Esophagus muscularis mucosa (tissue), 4 donors: ENCODE results near the gene ACACA. TPM values are rescaled to one million over a fixed set of nuclear protein-coding genes. Genes with fewer than 3 reads are reported as not detected.

ENCODE experiments used
- DNase-seq: peaks from one replicate; pipeline ENCODE4 v3.0.0-alpha.2; 2017; ENCODE audit errors: extremely low spot score
- H3K27ac ChIP-seq, 4 donors: fragments of 200-600 bp; sonication (generic); replicated peaks in 1 of 4; 1 replicate in 3 of 4; 2 replicates in 1 of 4; pipeline ENCODE4 v1.5.1; 2016 to 2019; ENCODE audit warnings: mild to moderate bottlenecking in 1 of 4
- H3K27me3 ChIP-seq, 4 donors: fragments of 200-600 bp; sonication (generic); one replicate each; pipeline versions ENCODE4 v1.5.1 to v1.6.0; 2016 to 2019
- H3K36me3 ChIP-seq, 4 donors: fragments of 200-600 bp; sonication (generic); one replicate each; pipeline ENCODE4 v1.5.1; 2016 to 2019
- H3K4me1 ChIP-seq, 4 donors: fragments of 200-600 bp; sonication (generic); one replicate each; pipeline ENCODE4 v1.5.1; 2016 to 2019
- H3K4me3 ChIP-seq, 4 donors: fragments of 200-600 bp; sonication (generic); 1 replicate in 2 of 4; 2 replicates in 2 of 4; pipeline ENCODE4 v1.5.1; 2016 to 2019; ENCODE audit warnings: mild to moderate bottlenecking in 4 of 4, moderate library complexity in 1 of 4
- H3K9me3 ChIP-seq, 4 donors: fragments of 200-600 bp; sonication (generic); 1 replicate in 3 of 4; 2 replicates in 1 of 4; pipeline ENCODE4 v1.5.1; 2016 to 2019
- CTCF ChIP-seq, 3 experiments: fragments of 200-600 bp in 2 of 3; fragments of 450-650 bp in 1 of 3; sonication (generic) in 2 of 3; IDR thresholded peaks; one replicate each; pipeline ENCODE4 v1.5.1; 2017 to 2019; ENCODE audit warnings: antibody characterized with exemption in 3 of 3, mild to moderate bottlenecking in 2 of 3, moderate library complexity in 1 of 3
- EP300 ChIP-seq: sonication (generic); formaldehyde crosslinking; IDR thresholded peaks from one replicate; pipeline ENCODE4 v1.6.1; 2017; ENCODE audit warnings: antibody characterized with exemption
- POLR2A ChIP-seq: fragments of 450-650 bp; IDR thresholded peaks from one replicate; pipeline ENCODE4 v1.6.1; 2017; ENCODE audit warnings: antibody characterized with exemption, moderate library complexity, mild to moderate bottlenecking, low read depth
- POLR2AphosphoS5 ChIP-seq, 2 donors: sonication (generic); formaldehyde crosslinking; IDR thresholded peaks; one replicate each; pipeline ENCODE4 v1.6.1; 2017; ENCODE audit warnings: antibody characterized with exemption in 2 of 2
- WGBS: methylation state at CpG from one replicate; pipeline ENCODE4 v1.1.5; 2018; 5-methylcytosine and 5-hydroxymethylcytosine counted together
- intact Hi-C: fragments of 100-400 bp; cut with DNase I; formaldehyde crosslinking; loops from one replicate; pipeline ENCODE4 v1.15.1; 2023
- total RNA-seq, 4 donors: library from RNA; depleted of rRNA; stranded (reverse); fragments of >200 nt; gene quantifications; one replicate each; pipeline versions ENCODE4 v1.1.0 to v1.2.1, GENCODE V29; 2016

The ACACA gene
- total RNA-seq, 4 donors from 2014 or later: 34.0 to 58.0 (median 50.5) TPM

GRCh38 chr17:37088913-37089312, 317.7 kb downstream of the ACACA start:
- Histone ChIP-seq H3K9me3 (no peaks in the 10 kb centered on the region), H3K27ac (no peak overlapping the region), H3K36me3 (peaks cover 20 to 66% (median 40%) of the 10 kb centered on the region in 4 donors), H3K27me3 (no peaks in the 10 kb centered on the region), H3K4me1 (peaks cover 0 to 23% (median 18%) of the 10 kb centered on the region in 4 donors), H3K4me3 (no peak overlapping the region)
- intact Hi-C loops: no loop called here
- no peak for TF ChIP-seq POLR2A
- TF ChIP-seq POLR2AphosphoS5 (IDR thresholded peaks at IDR 0.05): no peak
- no peak for TF ChIP-seq CTCF (IDR thresholded peaks at IDR 0.05)
- no peak for TF ChIP-seq EP300
- 84% methylated on average over 11 of the region's 11 CpGs for WGBS
- no peak for DNase-seq

- no peak for DNase-seq
- WGBS: 56% methylated on average over 3 of the region's 3 CpGs
- Histone ChIP-seq H3K4me3 (no peak overlapping the region), H3K27me3 (no peaks in the 10 kb centered on the region), H3K9me3 (no peaks in the 10 kb centered on the region), H3K27ac (no peak overlapping the region), H3K36me3 (peaks cover 20 to 61% (median 40%) of the 10 kb centered on the region in 4 donors), H3K4me1 (peaks cover 0 to 23% (median 18%) of the 10 kb centered on the region in 4 donors)
- intact Hi-C loops: no loop called here
- TF ChIP-seq POLR2A (no peak), POLR2AphosphoS5 (IDR thresholded peaks at IDR 0.05) (no peak), EP300 (no peak)
Measured at GRCh38 chr17:37088459-37088858, 318.2 kb downstream of the ACACA start.

GRCh38 chr17:37087683-37088082, 319.0 kb downstream of the ACACA start:
- intact Hi-C loops: no loop called here
- no peak for TF ChIP-seq POLR2AphosphoS5 (IDR thresholded peaks at IDR 0.05)
- no peak for TF ChIP-seq CTCF (IDR thresholded peaks at IDR 0.05)
- no peak for TF ChIP-seq POLR2A
- TF ChIP-seq EP300: no peak
- H3K4me3 ChIP-seq: no peak overlapping the region
- no peaks in the 10 kb centered on the region for H3K9me3 ChIP-seq
- H3K27ac ChIP-seq: no peak overlapping the region
- no peaks in the 10 kb centered on the region for H3K27me3 ChIP-seq
- 91% methylated on average over 5 of the region's 5 CpGs for WGBS
- no peak for DNase-seq
- H3K36me3 ChIP-seq: peaks cover 20 to 55% (median 38%) of the 10 kb centered on the region in 4 donors
- peaks cover 0 to 23% (median 18%) of the 10 kb centered on the region in 4 donors for H3K4me1 ChIP-seq

- peaks cover 20 to 52% (median 36%) of the 10 kb centered on the region in 4 donors for H3K36me3 ChIP-seq
- intact Hi-C loops: no loop called here
- 90% methylated on average over 3 of the region's 3 CpGs for WGBS
- TF ChIP-seq CTCF (IDR thresholded peaks at IDR 0.05) (no peak), POLR2A (no peak), EP300 (no peak), POLR2AphosphoS5 (IDR thresholded peaks at IDR 0.05) (no peak)
- no peak overlapping the region for H3K27ac ChIP-seq
- no peak for DNase-seq
- H3K4me3 ChIP-seq: no peak overlapping the region
- peaks cover 0 to 22% (median 17%) of the 10 kb centered on the region in 4 donors for H3K4me1 ChIP-seq
- no peaks in the 10 kb centered on the region for H3K9me3 ChIP-seq
- no peaks in the 10 kb centered on the region for H3K27me3 ChIP-seq
Measured at GRCh38 chr17:37086948-37087347, 319.7 kb downstream of the ACACA start.

- no peak overlapping the region for H3K4me3 ChIP-seq
- intact Hi-C loops: no loop called here
- no peaks in the 10 kb centered on the region for H3K9me3 ChIP-seq
- H3K27ac ChIP-seq: no peak overlapping the region
- TF ChIP-seq CTCF (IDR thresholded peaks at IDR 0.05): no peak
- no peak for TF ChIP-seq EP300
- no peak for TF ChIP-seq POLR2A
- TF ChIP-seq POLR2AphosphoS5 (IDR thresholded peaks at IDR 0.05): no peak
- peaks cover 20 to 52% (median 36%) of the 10 kb centered on the region in 4 donors for H3K36me3 ChIP-seq
- H3K4me1 ChIP-seq: peaks cover 0 to 16% (median 12%) of the 10 kb centered on the region in 4 donors
- WGBS: 95% methylated on average over 3 of the region's 3 CpGs
- H3K27me3 ChIP-seq: no peaks in the 10 kb centered on the region
- DNase-seq: no peak
Measured at GRCh38 chr17:37086334-37086733, 320.3 kb downstream of the ACACA start.
